HS-27A (cell line): Measurements from ENCODE around the gene SPATA2L.
"Not testable (repeated sequence)": the region's sequence is repeated elsewhere in the genome, so short reads cannot be mapped to it uniquely, and the experiment has no call there.

ENCODE experiments used
- DNase-seq: peaks from one replicate; pipeline ENCODE4 v3.0.0-alpha.2; 2012; ENCODE audit warnings: low read depth, missing footprints

SPATA2L gene

DNA sequence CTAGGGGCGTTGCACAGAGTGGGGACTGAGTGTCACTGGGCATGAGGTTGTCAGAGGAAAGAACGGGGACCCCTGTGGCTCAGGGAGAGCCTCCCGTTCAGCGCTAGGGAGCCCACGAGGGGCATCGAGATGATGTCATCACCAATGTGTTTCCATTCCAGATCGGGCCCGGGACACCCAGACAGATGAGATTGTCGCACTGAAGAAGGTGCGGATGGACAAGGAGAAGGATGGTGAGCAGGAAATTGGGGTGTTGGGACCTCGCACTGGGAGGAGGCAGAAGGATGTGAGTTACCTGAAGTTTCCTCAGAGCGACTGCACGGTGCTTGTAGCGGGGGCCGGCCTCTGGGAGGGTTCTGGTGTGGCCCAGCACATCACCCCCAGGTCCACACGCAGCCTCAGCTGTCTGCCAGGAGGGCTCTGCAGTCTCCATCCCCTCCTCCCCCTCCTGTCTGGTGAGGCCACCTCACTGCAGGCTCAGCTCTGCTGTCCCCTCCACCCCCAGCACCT, 11.1 kb downstream of the SPATA2L start:
- DNase-seq: no peak

DNA sequence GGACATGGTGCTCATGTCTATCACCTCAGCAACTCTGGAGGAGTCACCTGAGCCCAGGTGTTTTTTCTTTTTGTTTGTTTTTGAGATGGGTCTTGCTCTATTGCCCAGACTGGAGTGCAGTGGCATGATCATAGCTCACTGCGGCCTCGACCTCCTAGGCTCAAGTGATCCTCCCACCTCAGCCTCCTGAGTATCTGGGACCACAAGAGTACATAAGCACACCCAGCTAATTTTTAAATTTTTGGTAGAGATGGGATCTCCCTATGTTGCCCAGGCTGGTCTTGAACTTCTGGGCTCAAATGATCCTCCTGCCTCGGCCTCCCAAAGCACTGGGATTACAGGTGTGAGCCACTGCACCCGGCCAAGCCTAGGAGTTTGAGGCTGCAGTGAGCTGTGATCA, 11.9 kb downstream of the SPATA2L start:
- not testable (repeated sequence) for DNase-seq

DNA sequence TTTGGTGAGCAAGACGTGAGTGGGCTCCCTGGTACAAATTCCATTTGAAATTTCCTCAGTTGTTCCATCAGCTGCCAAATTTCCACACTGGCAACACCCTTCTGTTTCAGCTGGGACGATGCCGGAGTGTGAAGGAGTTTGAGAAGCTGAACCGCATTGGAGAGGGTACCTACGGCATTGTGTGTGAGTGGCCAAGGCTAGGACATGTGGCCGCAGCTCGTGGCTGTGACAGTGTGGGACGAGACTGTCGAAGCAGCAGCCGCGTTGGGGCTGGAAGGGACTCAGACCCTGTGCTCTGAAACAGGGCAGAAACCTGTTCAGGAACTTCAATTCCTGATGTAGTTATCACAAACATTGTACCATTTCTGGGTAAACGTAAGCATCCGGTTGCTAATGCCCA, 12.4 kb downstream of the SPATA2L start:
- no peak for DNase-seq

DNA sequence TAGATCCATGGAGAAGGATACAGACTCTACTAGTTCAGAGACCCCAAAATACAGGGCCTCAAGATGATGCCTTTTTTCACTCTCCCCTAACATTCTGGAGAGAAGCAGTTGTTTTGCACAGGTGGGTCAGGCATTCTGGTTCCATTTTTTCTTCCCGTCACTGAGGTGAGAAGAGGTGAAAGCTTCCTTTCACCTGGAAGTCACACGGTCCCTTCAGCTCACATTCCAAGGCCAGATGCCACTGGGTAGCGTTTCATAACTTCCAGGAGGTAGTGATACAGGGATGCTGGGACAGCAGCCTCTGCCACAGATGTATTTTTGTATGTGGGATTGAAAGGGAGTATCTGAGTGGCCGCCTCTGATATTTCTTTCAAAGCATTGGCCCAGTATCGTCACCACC, 13.1 kb downstream of the SPATA2L start:
- DNase-seq: no peak

DNA sequence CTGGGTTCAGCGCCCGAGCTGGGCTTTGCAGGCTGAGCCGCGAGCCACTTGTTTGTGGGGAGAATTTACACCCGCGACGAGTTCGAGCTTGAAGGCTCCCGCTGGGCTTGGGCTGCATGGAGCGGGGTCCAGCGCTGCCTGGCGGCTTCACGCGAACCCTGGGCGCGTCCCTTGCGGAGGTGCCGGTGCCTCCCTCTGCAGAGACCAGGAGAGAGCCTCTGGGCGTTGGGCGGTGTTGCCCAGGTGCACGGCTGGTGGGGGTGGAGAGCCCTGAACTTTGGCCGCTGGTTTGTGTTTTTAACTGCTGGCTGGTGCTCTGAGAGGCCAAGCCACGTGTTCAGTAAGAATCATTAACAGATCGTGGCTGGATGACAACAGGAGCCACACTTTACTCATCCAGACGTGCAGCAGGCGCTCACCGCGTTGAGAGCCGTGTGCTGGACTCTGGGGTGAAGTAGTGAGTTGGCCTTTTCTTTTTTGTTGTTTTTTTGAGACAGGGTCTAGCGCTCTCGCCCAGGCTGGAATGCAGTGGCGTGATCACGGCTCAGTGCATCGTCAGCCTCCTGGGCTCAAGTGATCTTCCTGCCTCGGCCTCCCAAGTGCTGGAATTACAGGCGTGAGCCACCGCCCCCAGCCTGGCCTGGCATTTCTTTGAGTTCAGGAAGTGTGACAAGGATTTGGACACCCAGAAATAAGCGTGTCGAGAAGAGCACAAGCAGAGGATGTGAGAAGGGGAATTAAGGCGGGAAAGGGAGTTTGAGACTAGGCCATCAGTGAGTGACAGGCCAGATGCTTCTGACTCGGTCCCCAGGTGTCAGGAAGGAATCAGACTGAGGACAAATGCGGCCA, 14.2 kb downstream of the SPATA2L start:
- no peak for DNase-seq

DNA sequence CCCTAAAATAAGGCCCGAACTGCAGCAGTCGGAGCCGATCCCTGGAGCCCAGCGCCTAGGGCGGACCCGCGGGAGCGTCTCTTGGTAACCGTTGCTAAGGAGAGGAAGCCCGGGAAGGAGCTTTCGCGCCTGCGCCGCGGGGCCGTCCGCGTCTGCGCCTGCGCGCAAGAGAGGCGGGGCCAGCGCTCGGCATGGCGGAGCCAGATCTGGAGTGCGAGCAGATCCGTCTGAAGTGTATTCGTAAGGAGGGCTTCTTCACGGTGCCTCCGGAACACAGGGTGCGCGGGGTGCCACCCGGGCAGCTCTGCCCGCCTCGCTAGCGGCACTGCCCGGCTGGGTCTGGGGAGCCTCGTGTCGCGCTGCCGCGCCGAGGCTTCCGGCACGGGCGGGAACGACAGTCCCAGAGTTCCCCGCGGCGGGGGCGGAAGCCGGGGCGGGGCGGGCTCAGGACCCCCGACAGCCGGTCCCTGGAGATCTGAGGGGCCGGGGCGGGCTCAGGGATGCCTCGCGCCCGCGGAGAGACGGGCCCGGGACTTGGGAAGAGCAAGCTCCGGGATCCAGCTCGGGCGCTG, 14.9 kb downstream of the SPATA2L start, which contains the start of gene CDK10:
Gene CDK10, plus strand, starts transcription at position 170 of the 572 bp plus-strand sequence. Its CDS starts 22 bp downstream, at position 192.
- peak; percentile 86 for DNase-seq

DNA sequence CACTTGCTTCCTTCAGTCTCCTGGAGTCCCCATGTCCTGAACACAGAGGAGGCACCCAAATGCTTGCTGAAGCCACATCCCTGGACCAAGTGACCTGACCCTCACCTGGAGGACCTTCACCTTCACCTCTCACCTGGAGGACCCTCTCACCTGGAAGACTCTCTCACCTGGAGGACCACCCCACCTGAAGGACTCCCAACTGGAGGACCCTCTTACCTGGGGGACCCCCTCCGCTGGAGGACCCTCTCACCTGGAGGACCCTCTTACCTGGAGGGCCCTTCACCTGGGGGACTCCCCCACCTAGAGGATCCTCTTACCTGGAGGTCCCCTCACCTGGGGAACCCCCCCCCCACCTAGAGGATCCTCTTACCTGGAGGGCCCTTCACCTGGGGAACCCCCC, 15.6 kb downstream of the SPATA2L start:
- no peak for DNase-seq

DNA sequence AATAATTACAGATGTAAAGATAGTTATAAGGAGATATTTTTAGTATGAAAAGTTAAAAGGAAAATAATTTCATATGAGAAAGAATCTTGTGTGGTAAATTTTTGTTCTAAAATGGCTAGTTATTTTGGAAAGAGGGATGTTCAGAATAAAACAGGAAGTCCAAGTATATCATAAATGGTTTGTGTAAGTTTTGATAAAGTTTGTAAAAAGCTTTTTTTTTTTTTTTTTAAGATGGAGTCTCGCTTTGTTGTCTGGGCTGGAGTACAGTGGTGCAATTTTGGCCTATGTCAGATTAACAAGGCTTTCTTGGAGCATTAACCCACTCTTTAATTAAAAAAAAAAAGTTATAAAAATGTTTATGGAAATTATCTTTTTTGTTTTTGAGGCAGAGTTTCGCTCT, 23.2 kb downstream of the SPATA2L start:
- DNase-seq: no peak

DNA sequence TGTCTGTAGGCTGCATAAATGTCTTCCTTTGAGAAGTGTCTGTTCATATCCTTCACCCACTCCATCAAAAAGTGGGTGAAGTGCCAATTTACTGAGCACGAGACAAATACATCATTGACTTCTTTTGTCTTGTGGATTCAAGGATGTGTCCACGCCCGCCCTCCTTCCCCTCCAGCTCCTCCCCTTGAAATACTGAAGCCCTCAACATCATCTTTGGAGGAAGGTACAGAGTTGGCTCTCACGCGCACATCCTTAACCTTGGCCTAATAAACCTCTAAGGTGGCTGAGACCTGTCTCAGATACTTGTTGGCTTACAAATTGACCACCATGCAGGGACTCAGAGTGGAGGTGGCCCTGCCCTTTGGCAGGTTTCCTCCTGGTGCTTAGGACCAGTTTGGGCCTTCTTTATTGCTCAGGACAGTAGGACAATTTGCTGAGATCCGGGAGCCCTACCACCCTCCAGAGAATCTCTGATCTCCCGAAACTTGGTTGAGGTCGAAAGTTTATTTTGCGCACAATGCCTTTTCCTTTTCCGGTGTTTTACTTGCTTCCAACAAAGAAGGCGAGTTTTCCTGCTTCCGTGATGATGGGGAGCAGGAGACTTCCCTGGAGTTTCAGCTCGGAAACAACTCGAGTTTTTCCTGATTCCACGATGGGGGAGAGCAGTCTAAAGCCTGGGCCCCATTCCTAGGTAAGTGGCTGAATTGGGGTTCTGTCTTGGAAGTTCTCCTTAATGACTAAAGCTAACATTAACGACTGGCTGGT, 29.1 kb downstream of the SPATA2L start:
- no peak for DNase-seq

DNA sequence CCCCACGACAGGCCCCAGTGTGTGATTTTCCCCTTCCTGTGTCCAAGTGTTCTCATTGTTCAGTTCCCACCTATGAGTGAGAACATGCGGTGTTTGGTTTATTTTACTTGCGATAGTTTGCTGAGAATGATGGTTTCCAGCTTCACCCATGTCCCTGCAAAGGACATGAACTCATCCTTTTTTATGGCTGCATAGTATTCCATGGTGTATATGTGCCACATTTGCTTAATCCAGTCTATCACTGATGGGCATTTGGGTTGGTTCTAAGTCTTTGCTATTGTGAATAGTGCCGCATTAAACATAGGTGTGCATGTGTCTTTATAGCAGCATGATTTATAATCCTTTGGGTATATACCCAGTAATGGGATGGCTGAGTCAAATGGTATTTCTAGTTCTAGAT, 29.9 kb downstream of the SPATA2L start:
- not testable (repeated sequence) for DNase-seq

DNA sequence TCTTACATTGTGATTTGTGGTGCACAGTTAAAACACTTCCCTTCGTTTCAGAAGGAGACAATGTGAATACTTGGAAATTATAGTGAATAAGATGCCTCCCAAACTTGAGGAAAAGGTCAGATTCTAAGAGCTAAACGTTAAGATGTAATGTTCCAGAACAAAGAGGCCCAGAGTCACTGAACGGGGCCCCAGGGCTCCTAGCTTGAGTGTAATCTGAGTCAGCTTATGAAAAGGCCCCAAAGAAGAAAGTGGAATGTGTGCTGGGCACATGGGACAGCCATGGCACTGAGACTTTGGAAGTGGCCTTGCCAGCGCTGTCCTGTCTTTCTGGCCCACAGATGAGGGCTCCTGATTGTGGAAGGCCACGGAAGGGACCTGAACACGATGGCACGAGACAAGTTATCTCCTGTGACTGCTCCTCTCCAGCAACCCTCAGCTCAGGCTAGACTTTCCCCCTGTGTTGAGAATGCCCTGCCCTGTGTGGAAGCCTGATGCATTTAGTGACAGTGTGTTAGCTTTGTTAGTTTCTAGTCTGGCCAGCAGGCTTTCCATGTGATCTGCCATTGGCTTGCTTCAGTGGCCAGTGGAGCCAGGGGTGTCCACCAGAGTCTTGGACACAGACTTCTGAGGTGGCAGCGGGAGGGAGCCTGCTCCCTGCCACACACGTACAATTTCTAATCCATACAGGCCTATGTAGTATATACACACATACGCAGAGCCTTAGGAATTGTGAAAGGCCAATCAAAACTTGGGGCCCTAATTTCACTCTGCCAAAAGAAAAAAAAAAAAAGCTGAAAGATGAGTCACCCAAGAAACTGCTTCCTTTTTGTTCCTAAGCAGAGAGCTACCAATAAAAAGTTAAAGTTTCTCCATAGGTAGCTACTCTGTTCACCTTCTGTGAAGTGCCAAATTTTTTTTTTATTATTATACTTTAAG, 30.7 kb downstream of the SPATA2L start:
- no peak for DNase-seq

DNA sequence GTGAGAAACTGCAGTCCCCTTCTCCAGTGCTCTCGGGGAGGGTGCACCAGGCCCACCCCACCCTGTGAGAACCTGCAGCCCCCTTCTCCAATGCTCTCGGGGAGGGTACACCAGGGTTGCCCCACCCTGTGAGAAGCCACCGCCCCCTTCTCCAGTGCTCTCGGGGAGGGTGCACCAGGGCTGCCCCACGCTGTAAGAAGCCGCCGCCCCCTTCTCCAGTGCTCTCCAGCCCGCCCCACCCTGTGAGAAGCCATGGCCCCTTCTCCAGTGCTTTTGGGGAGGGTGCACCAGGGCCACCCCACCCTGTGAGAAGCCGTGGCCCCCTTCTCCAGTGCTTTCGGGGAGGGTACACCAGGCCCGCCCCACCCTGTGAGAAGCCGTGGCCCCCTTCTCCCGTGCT, 31.8 kb downstream of the SPATA2L start:
- DNase-seq: no peak

DNA sequence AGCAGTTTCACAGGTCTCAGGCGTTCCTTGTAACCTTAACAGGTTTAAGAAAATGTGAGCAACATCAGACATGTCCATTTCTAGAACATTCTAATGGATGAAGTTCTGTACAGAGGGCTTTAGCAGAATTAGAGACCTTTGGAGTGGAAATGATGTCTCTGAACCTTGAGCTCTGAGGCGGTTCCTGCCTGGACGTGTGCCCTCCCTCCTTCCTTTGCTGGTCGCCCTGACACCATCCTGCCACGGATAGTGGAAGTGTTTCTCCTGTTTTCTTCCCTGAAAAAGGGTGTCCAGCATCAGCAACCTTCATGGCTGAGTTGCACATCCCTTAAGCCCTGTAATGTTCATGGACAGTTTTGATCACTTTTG, 32.7 kb downstream of the SPATA2L start:
- DNase-seq: no peak

DNA sequence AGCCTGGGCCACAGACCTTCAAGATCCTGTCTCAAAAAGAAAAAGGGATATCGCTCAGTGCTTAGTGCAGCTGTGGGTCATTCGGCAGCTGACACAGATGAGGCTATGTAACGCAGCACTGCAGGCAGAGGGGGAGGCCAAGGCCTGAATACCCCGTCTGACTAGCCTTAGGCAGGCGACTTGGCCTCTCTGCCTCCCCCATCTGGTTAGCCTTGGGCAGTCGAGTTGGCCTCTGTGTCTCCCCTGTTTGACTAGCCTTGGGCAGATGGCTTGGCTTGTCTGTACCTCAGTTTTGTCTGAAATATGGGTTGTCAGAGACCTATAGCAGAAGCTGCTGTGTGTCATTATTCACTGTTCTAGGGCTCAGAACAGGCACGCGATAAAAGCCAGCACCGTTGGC, 33.9 kb downstream of the SPATA2L start:
- no peak for DNase-seq

DNA sequence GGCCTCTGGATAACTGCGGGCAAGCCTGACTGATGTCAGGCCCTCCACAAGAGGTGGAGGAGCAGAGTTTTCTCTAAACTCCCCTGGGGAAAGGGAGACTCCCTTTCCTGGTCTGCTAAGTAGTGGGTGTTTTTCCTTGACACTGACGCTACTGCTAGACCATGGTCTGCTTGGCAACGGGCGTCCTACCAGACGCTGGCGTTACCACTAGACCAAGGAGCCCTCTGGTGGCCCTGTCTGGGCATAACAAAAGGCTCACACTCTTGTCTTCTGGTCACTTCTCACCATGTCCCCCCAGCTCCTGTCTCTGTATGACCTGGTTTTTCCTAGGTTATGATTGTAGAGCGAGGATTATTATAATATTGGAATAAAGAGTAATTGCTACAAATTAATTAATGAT, 34.5 kb downstream of the SPATA2L start:
- DNase-seq: not testable (repeated sequence)

DNA sequence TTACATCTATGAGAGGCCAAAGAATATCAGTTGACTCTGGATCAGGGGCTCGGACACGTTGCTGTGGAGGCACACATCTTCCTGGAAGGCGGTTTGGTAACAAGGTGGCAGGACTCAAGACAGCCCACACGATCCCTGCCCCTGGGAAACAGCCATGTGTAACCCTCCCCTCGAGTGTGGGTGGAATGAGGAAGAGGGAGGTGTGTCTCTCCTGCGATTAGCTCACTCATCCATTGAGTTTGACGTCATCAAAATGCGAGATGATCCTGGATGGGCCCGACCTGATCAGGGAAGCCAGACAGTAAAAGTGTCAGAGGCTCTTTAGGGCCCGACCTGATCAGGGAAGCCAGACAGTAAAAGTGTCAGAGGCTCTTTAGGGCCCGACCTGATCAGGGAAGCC, 37.3 kb downstream of the SPATA2L start:
- not testable (repeated sequence) for DNase-seq

DNA sequence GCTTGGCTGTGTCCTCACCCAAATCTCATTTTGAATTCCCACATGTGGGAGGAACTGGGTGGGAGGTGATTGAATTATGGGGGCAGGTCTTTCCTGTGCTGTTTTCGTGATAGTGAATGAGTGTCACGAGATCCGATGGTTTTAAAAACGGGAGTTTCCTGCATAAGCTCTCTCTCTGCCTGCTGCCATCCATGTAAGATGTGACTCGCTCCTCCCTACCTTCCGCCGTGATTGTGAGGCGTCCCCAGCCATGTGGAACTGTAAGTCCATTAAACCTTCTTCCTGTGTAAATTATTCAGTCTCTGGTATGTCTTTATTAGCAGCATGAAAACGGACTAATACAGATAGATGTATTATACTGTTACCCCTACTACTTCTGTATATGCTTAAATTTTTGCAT, 40.3 kb downstream of the SPATA2L start:
- no peak for DNase-seq

DNA sequence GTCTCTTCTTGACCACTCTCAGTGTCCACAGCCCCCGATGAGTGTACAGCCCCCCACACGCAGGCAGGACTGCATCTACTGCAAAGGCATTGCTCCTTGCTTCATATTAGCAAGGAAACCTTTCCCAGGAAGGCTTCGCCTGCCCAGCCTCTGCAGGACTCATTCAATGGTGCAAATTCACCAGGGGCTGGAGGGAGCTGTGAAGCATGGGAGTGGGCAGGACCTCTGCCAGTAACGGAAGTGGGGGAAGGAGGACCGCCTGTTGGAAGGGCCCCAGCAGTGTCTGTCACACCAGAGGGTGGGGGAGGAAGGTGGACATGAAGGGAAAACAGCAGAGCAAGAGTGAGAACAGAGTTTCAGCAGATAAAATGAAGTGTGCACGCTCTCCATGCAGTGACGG, 41.4 kb downstream of the SPATA2L start:
- no peak for DNase-seq

DNA sequence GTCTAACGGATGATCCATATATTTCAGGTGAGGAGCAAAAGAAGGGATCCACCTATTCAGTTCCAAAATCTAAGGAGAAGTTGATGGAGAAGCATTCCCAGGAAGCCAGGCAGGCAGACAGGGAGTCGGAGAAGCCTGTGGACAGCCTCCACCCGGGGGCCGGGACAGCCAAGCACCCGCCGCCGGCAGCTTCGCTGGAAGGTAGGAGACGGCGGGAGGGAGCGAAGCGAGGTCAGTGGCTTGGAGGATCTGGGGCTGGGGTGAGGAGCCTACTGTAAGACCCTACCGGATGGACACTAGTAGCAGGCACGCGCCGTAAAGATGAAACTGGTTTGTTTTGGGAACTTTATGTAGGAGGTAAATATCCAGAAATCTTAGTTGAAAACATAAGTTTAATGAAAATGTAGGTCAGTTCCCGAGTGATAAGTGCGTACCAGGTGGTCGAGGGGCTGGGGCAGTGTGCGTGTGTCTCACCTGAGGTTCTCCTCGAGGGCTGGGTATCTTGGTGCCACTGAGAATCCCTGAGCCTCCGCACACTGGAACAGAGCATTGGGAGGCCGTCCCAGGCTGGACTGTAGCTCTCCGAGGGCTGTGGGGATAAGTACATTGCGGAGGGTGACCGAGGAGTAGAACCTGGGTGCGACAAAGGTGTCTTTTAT, 43.2 kb downstream of the SPATA2L start:
- no peak for DNase-seq

DNA sequence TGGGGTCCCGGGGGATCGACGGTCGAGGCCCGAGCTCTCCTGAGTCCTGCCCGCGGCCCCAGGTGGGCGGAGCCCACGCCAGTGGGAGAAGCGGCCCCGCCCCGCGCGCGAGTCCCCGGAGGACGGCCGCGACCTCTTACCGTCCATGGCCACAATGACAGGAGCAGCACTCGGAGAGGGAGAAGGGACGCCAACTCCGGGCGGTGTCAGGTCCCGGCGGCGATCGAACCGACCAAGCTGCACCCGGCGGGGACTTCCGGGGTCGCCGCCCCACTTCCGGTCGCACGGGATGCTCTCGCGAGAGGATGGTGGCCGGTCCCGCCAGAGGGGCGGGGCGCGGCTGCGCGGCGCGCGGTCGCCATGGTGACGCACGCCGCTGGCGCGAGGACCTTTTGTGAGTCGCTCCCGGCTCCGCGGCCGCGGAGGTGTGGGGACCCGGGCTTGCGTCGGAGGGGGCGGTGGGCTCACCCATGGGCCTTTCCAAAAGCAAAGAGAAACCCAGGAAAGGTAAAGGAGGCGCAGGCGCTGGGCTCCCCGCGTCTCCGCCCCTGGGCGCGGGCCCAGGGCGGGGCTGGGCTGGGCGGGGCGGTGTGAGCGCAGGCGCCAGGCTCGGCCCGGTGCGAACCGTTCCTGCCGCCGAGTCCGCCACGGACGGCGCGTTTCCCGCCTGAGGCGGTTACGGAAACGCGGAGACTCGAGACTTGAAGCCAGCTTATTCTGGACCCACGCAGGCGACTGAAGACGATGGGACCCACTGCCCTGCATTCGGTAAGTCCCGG, 43.9 kb downstream of the SPATA2L start, which contains the start of the genes CHMP1A and SPATA33:
Gene CHMP1A, minus strand, starts transcription at position 267 of the 779 bp plus-strand sequence. Its CDS starts 120 bp downstream, at position 147.
Gene SPATA33, plus strand, starts transcription at position 395 of the 779 bp plus-strand sequence. Its CDS starts 76 bp downstream, at position 471.
- DNase-seq: peak; percentile 60
